IMR-90 (cell line): ENCODE results near the gene CCL27. TPM values are rescaled to one million over a fixed set of nuclear protein-coding genes. Genes with fewer than 3 reads are reported as not detected.

ENCODE experiments used
- ATAC-seq: fragments of 200-7000 bp; cut with Tn5 transposase; 2 replicates; pipeline ENCODE4 v1.9.1; 2020; ENCODE audit warnings: low read depth, mild to moderate bottlenecking, moderate library complexity
- BruUV-seq: library from RNA; stranded (reverse); fragments of 400-500 nt; replicated peaks from 2 replicates; lab custom pipeline; 2021; lab: Mats Ljungman, UMichigan
- CTCF ChIA-PET: fragments of 300-600 bp; formaldehyde crosslinking; extraction: SDS; loops from one replicate; lab custom pipeline; 2021; ENCODE audit warnings: antibody characterized with exemption; lab: Yijun Ruan, JAX
- POLR2A ChIA-PET: fragments of 300-600 bp; sonication (Branson Sonifier 250); formaldehyde crosslinking; loops from one replicate; lab custom pipeline; 2022; ENCODE audit warnings: antibody characterized with exemption; ENCODE audit not compliant: unreplicated experiment; lab: Charles Lee
- DNase-seq: peaks from one replicate; pipeline ENCODE4 v3.0.0; 2013
- H2AFZ ChIP-seq: replicated peaks from 2 replicates; pipeline ENCODE3; 2013; ENCODE audit warnings: low read length, mild to moderate bottlenecking; ENCODE audit not compliant: poor library complexity
- H2AK5ac ChIP-seq: 2 replicates; pipeline ENCODE4 v1.6.1; 2013; ENCODE audit warnings: low read depth, low read length, inconsistent platforms
- H2AK9ac ChIP-seq: replicated peaks from 2 replicates; pipeline ENCODE3; 2013; ENCODE audit warnings: mild to moderate bottlenecking, low read depth, low read length, moderate library complexity; ENCODE audit not compliant: poor library complexity
- H2BK120ac ChIP-seq: 2 replicates; pipeline ENCODE4 v1.6.1; 2013; ENCODE audit warnings: low read depth, low read length, inconsistent platforms
- H2BK15ac ChIP-seq: 3 replicates; pipeline ENCODE4 v1.6.1; 2013; ENCODE audit warnings: low read depth, low read length, inconsistent platforms
- H2BK20ac ChIP-seq: 2 replicates; pipeline ENCODE4 v1.6.1; 2013; ENCODE audit warnings: low read depth, mild to moderate bottlenecking, inconsistent platforms, low read length, moderate library complexity
- H2BK5ac ChIP-seq: 2 replicates; pipeline ENCODE4 v1.6.1; 2013; ENCODE audit warnings: mild to moderate bottlenecking, low read depth, low read length, inconsistent platforms; ENCODE audit not compliant: poor library complexity, severe bottlenecking
- H3K14ac ChIP-seq: replicated peaks from 2 replicates; pipeline ENCODE4 v1.6.1; 2013; ENCODE audit warnings: low read depth, low read length, inconsistent platforms
- H3K18ac ChIP-seq: 2 replicates; pipeline ENCODE4 v1.6.1; 2013; ENCODE audit warnings: low read depth, low read length, control low read depth
- H3K23ac ChIP-seq: 2 replicates; pipeline ENCODE4 v1.6.1; 2013; ENCODE audit warnings: low read depth, low read length, inconsistent platforms
- H3K27ac ChIP-seq: 2 replicates; pipeline ENCODE4 v1.5.1; 2013; ENCODE audit warnings: mild to moderate bottlenecking, control low read depth, low read length; ENCODE audit not compliant: insufficient read depth
- H3K27me3 ChIP-seq: 2 replicates; pipeline ENCODE4 v1.6.1; 2013; ENCODE audit warnings: low read length; ENCODE audit not compliant: control insufficient read depth, insufficient read depth
- H3K36me3 ChIP-seq: 2 replicates; pipeline ENCODE4 v1.6.1; 2013; ENCODE audit warnings: low read length, mixed read lengths; ENCODE audit not compliant: control insufficient read depth, insufficient read depth
- H3K4ac ChIP-seq: 2 replicates; pipeline ENCODE4 v1.6.1; 2013; ENCODE audit warnings: low read depth, low read length, inconsistent platforms
- H3K4me1 ChIP-seq: 2 replicates; pipeline ENCODE4 v1.6.1; 2013; ENCODE audit warnings: low read length, mixed read lengths; ENCODE audit not compliant: control insufficient read depth, insufficient read depth
- H3K4me2 ChIP-seq: 2 replicates; pipeline ENCODE4 v1.6.1; 2013; ENCODE audit warnings: low read depth, mild to moderate bottlenecking, control low read depth, low read length, moderate library complexity
- H3K4me3 ChIP-seq: 2 replicates; pipeline ENCODE4 v1.5.1; 2013; ENCODE audit warnings: low read depth, mild to moderate bottlenecking, control low read depth, low read length, moderate library complexity; ENCODE audit not compliant: insufficient read depth
- H3K56ac ChIP-seq: 2 replicates; pipeline ENCODE4 v1.6.1; 2013; ENCODE audit warnings: low read length, inconsistent platforms; ENCODE audit not compliant: insufficient read depth; ENCODE audit errors: extremely low read depth
- H3K79me1 ChIP-seq, 2 experiments: 2 replicates each; pipeline ENCODE4 v1.6.1; 2013; ENCODE audit warnings: low read length in 2 of 2, inconsistent platforms in 1 of 2, low read depth in 1 of 2
- H3K9ac ChIP-seq: 2 replicates; pipeline ENCODE4 v1.6.1; 2013; ENCODE audit warnings: low read depth, low read length, control low read depth
- H3K9me1 ChIP-seq: 2 replicates; pipeline ENCODE4 v1.6.1; 2013; ENCODE audit warnings: low read length, inconsistent platforms; ENCODE audit not compliant: insufficient read depth
- H3K9me3 ChIP-seq: 2 replicates; pipeline ENCODE4 v1.6.1; 2013; ENCODE audit warnings: low read length; ENCODE audit not compliant: control insufficient read depth, insufficient read depth
- H4K20me1 ChIP-seq: 2 replicates; pipeline ENCODE4 v1.6.1; 2013; ENCODE audit warnings: low read length, inconsistent platforms; ENCODE audit not compliant: insufficient read depth
- H4K5ac ChIP-seq: 2 replicates; pipeline ENCODE4 v1.6.1; 2013; ENCODE audit warnings: mild to moderate bottlenecking, low read depth, low read length, control low read depth
- H4K8ac ChIP-seq, 2 experiments: 2 replicates each; pipeline ENCODE4 v1.6.1; 2013; ENCODE audit warnings: low read depth in 2 of 2, low read length in 2 of 2, control low read depth in 1 of 2, inconsistent platforms in 1 of 2
- H4K91ac ChIP-seq: 2 replicates; pipeline ENCODE4 v1.6.1; 2013; ENCODE audit warnings: low read depth, low read length, inconsistent platforms; ENCODE audit not compliant: insufficient read depth
- BHLHE40 ChIP-seq: fragments of 150-350 bp; IDR thresholded peaks from 2 replicates; pipeline ENCODE4 v1.6.1; 2016; ENCODE audit warnings: mild to moderate bottlenecking, low read depth, low read length
- CEBPB ChIP-seq: IDR thresholded peaks from 2 replicates; pipeline ENCODE4 v1.6.1; 2012; ENCODE audit warnings: low read depth, low read length, improper control_type of control experiment
- CHD1 ChIP-seq: IDR thresholded peaks from 2 replicates; pipeline ENCODE4 v1.6.1; 2012; ENCODE audit warnings: low read depth, low read length, improper control_type of control experiment
- ELK1 ChIP-seq: fragments of 150-350 bp; IDR thresholded peaks from 2 replicates; pipeline ENCODE4 v1.6.1; 2016; ENCODE audit warnings: low read depth, mild to moderate bottlenecking, low read length, moderate library complexity, borderline replicate concordance
- MAFK ChIP-seq: IDR thresholded peaks from 2 replicates; pipeline ENCODE4 v1.6.1; 2012; ENCODE audit warnings: low read depth, low read length, improper control_type of control experiment
- POLR2A ChIP-seq: IDR thresholded peaks from 2 replicates; pipeline ENCODE4 v1.6.1; 2012; ENCODE audit warnings: mild to moderate bottlenecking, low read depth, low read length
- RAD21 ChIP-seq: IDR thresholded peaks from 2 replicates; pipeline ENCODE4 v1.6.1; 2012; ENCODE audit warnings: low read length, improper control_type of control experiment
- SMC3 ChIP-seq: fragments of 150-350 bp; IDR thresholded peaks from 2 replicates; pipeline ENCODE4 v1.6.1; 2016; ENCODE audit warnings: low read depth, mild to moderate bottlenecking, antibody characterized with exemption, low read length, moderate library complexity
- WGBS, 2 experiments: methylation state at CpG; one replicate each; pipeline versions ENCODE4 v1.1.5 to v1.1.7; 2013; ENCODE audit warnings: missing lambda C conversion rate in 2 of 2; ENCODE audit not compliant: insufficient read length in 1 of 2; ENCODE audit errors: extremely low coverage in 2 of 2; 5-methylcytosine and 5-hydroxymethylcytosine counted together
- dilution Hi-C: fragments of 300-500 bp; cut with HindIII; formaldehyde crosslinking; loops from one replicate; pipeline ENCODE4 v1.14.3; 2018; ENCODE audit warnings: low sequenced_read_pairs; ENCODE audit not compliant: unreplicated experiment
- in situ Hi-C: fragments of 300-500 bp; cut with MboI; formaldehyde crosslinking; loops from 3 replicates; pipeline ENCODE4 v1.14.3; 2019; ENCODE audit warnings: low sequenced_read_pairs, inconsistent platforms, mixed read lengths
- intact Hi-C: fragments of 100-400 bp; cut with micrococcal nuclease; formaldehyde crosslinking; loops from 2 replicates; pipeline ENCODE4 v1.10.0; 2022
- polyA plus RNA-seq, 3 experiments: library from polyadenylated mRNA; depleted of rRNA; stranded (reverse); fragments of >200 nt; gene quantifications; 2 replicates each; pipeline ENCODE4 v1.2.3, GENCODE V29; 2012; ENCODE audit warnings: low replicate concordance in 1 of 3
- total RNA-seq: library from RNA; depleted of rRNA; stranded (reverse); fragments of >200 nt; gene quantifications from 2 replicates; pipeline ENCODE4 v1.2.3, GENCODE V29; 2012

The CCL27 gene
- total and polyA plus RNA-seq, 2 of the 4 experiments (the other 2 are of a cell fraction) = 0.18 to 0.26 TPM

GRCh38 chr9:34665067-34665380 is 2.6 kb upstream of the CCL27 start:
- TF ChIP-seq RAD21 = no peak
- TF ChIP-seq CEBPB = no peak
- TF ChIP-seq ELK1 = no peak
- TF ChIP-seq CHD1 = no peak
- no peak for TF ChIP-seq MAFK
- TF ChIP-seq SMC3 = no peak
- no peak for TF ChIP-seq POLR2A
- TF ChIP-seq BHLHE40 = no peak
- H3K27ac ChIP-seq = peak overlapping the region; percentile 66
- H2BK5ac ChIP-seq = peak overlapping the region; percentile 35
- H4K20me1 ChIP-seq = peaks cover 9% of the 10 kb centered on the region
- H2AFZ ChIP-seq = peak overlapping the region; percentile 96
- H3K27me3 ChIP-seq = no peaks in the 10 kb centered on the region
- peak overlapping the region; percentile 73 for H3K4me2 ChIP-seq
- dilution Hi-C loops = no loop called here
- H3K9me1 ChIP-seq = peaks cover 12% of the 10 kb centered on the region
- H4K8ac ChIP-seq = peak overlapping the region in 1 of 2 experiments; percentile 80; a peak in 1 of 4 replicates
- H4K91ac ChIP-seq = 0 out of 2 replicates have a peak overlapping the region, but pooled peaks have one; percentile 27
- 0% methylated on average over 7 of the region's 26 CpGs; no CpG with 5 or more reads in 1 of the 2 experiments for WGBS, 2 experiments
- H2AK9ac ChIP-seq = peak overlapping the region; percentile 89
- no peak overlapping the region for H2AK5ac ChIP-seq
- no peak overlapping the region for H4K5ac ChIP-seq
- no peak for DNase-seq
- intact Hi-C loops = no loop called here
- no peak overlapping the region for H2BK120ac ChIP-seq
- no peak overlapping the region for H3K56ac ChIP-seq
- peak overlapping the region; percentile 74 for H3K4ac ChIP-seq
- in situ Hi-C loops = no loop called here
- H2BK20ac ChIP-seq = no peak overlapping the region
- H3K36me3 ChIP-seq = peaks cover 3% of the 10 kb centered on the region
- peak overlapping the region; percentile 56 for H3K4me3 ChIP-seq
- POLR2A ChIA-PET = no interaction called here
- peak; percentile 7; the same call in 1 of the 2 replicates for ATAC-seq
- peak overlapping the region; percentile 60; the same call in 1 of the 2 replicates for H3K23ac ChIP-seq
- no peaks in the 10 kb centered on the region for H3K4me1 ChIP-seq
- H3K14ac ChIP-seq = no peak overlapping the region
- no peak overlapping the region for H3K18ac ChIP-seq
- H3K79me1 ChIP-seq = peaks cover 26 to 39% of the 10 kb centered on the region in 2 experiments
- CTCF ChIA-PET = interaction anchor here (0.5 to 2.4 kb wide), 4 partner anchors 12 to 47 kb away, joined by 3 to 7 read pairs (median 5); partner anchors contain the start of gene IL11RA
- peak overlapping the region; percentile 67 for H3K9ac ChIP-seq
- no TSS peak for BruUV-seq
- H2BK15ac ChIP-seq = no peak overlapping the region
- H3K9me3 ChIP-seq = no peaks in the 10 kb centered on the region
